RWPE1 (cell line): ENCODE data around the gene ADORA2A.
A peak's percentile ranks its signal among the peaks of the same experiment; 100 is the strongest.

Experiments
- CTCF ChIA-PET: fragments of 350-600 bp; sonication (Branson Sonifier 250); formaldehyde crosslinking; extraction: SDS; loops from one replicate; lab custom pipeline; 2021; lab: Yijun Ruan, JAX
- POLR2A ChIA-PET: fragments of 400-600 bp; formaldehyde crosslinking; extraction: SDS; loops from one replicate; lab custom pipeline; 2020; ENCODE audit warnings: antibody characterized with exemption; ENCODE audit not compliant: low non-redundant PET; lab: Yijun Ruan, JAX
- DNase-seq: peaks from one replicate; pipeline ENCODE4 v3.0.0; 2012; ENCODE audit warnings: low spot score
- H3K27ac ChIP-seq: fragments of 450-650 bp; 2 replicates; pipeline ENCODE4 v1.5.1; 2017
- TF ChIP-seq, protein P1 (sequence below): fragments of 450-650 bp; conservative IDR thresholded peaks from 2 replicates; pipeline ENCODE4 v1.5.1; 2017; ENCODE audit warnings: low read depth, mild to moderate bottlenecking

The ADORA2A gene

DNA sequence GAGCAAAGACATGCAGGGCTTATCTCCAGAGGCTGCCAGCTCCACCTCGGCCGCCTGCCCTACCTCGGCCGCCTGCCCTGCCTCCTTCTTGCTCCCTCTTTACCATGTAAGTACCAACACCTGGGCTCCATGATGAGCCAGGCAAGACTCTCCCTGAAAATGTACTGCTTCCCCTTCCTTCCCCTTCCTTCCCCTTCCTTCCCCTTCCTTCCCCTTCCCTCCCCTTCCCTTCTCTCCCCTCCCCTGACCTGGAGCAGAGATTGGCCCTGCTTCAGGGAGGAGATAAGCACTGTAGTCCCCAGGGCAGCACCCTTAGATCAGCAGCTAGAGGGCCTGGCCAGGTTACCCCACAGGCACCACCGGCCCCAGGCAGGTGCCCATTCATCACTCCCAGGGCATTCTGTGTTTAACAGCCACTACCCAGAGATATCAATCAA is 25.4 kb upstream of the ADORA2A start:
- ChIA-PET POLR2A (no interaction called here), CTCF (no interaction called here)
- H3K27ac ChIP-seq, result peak overlapping the region; percentile 26
- TF ChIP-seq, protein P1, sequence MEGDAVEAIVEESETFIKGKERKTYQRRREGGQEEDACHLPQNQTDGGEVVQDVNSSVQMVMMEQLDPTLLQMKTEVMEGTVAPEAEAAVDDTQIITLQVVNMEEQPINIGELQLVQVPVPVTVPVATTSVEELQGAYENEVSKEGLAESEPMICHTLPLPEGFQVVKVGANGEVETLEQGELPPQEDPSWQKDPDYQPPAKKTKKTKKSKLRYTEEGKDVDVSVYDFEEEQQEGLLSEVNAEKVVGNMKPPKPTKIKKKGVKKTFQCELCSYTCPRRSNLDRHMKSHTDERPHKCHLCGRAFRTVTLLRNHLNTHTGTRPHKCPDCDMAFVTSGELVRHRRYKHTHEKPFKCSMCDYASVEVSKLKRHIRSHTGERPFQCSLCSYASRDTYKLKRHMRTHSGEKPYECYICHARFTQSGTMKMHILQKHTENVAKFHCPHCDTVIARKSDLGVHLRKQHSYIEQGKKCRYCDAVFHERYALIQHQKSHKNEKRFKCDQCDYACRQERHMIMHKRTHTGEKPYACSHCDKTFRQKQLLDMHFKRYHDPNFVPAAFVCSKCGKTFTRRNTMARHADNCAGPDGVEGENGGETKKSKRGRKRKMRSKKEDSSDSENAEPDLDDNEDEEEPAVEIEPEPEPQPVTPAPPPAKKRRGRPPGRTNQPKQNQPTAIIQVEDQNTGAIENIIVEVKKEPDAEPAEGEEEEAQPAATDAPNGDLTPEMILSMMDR, result no peak
- DNase-seq, result no peak

DNA sequence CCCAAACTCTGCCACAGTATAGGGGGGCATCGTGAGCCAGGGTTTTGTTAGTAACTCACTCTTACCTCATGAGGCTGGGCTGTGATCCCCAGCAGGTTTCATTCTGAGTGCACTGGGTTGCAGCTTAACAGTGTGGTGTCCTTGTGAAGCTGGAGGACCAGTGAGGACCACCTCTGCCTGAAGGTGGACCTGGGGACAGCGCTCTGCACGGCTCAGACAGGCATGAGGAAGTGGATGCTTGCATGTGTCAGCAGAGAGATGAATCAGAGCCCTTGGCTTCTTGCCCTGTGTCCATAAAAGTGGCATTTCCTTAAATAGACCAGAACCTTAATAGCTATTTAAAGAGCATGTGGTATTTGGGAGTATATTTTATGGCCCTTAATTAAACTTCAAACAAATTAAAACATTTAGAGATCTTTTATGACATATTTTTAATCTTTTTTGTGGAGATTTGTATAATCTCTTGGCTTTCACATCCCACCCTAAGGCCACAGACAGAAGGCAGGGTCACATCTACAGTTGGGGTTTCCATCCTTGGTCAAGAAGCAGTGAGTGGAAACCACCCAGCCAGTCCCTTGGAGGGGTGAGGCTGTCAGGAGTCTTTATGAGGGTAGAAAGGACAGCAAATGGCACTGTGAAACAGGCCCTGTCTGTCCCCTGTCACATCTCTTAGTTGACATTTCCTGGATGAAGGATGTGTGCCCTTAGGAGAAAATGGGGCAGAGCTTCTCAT is 24.8 kb upstream of the ADORA2A start:
- H3K27ac ChIP-seq, result peak overlapping the region; percentile 26
- TF ChIP-seq, protein P1, result no peak
- ChIA-PET CTCF (no interaction called here), POLR2A (no interaction called here)
- peak; percentile 67 for DNase-seq

DNA sequence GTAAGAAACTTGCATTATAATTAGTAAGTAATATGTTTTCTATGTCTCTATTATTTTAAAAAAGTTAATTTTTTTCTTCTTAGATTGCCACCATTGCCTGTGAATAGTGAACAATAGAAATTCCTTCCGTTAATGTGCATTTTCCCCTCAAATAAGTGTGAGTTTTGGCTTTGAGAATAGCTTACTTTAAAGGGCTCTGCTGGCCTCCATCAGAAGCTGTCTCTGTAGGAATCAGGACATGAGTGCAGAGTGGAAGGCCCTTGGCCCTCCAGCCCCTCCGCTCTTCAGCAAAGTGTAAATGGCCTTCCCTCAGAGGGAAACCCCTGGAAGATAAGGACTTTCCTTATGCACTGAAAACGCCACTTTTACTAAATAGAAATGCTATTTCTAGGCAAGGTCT is 24.1 kb upstream of the ADORA2A start:
- no peak for DNase-seq
- CTCF ChIA-PET, result no interaction called here
- TF ChIP-seq, protein P1, result no peak
- POLR2A ChIA-PET, result no interaction called here
- H3K27ac ChIP-seq, result no peak overlapping the region

DNA sequence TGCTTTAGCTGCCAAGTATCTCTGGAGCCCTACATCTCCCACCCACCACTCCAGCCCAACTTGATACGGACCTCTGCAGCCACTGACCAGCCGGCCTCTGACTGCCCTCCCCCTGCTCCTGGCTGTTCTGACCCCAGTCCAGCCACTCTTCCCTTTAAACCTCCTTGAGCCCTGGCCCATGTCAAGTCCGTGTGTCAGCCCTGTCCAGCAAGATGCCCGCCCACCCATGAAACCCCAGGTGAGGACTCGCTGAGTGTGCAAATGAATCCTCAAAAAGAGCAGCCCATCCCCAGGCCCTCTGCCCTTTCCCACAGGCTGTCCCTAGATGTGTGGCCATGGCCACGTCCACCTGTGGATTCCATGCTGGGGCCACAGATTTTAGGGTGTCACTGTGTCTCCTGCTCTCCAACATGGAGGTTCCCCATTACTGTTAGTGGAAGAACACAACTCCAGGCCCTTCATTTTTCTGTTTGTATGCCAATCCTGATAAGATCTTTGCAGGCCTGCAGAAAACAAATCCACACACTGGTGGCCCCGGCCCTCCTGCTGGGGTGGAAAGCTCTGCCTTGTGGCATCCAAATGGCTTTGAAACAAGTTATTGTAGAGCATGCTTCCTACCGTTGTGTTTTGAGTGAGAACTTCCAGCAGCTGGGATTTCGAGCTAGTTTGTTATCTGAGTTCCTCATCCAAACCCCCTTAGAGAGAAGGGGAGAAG is 22.7 kb upstream of the ADORA2A start:
- CTCF ChIA-PET, result no interaction called here
- TF ChIP-seq, protein P1, result no peak
- H3K27ac ChIP-seq, result no peak overlapping the region
- DNase-seq, result no peak
- POLR2A ChIA-PET, result no interaction called here

DNA sequence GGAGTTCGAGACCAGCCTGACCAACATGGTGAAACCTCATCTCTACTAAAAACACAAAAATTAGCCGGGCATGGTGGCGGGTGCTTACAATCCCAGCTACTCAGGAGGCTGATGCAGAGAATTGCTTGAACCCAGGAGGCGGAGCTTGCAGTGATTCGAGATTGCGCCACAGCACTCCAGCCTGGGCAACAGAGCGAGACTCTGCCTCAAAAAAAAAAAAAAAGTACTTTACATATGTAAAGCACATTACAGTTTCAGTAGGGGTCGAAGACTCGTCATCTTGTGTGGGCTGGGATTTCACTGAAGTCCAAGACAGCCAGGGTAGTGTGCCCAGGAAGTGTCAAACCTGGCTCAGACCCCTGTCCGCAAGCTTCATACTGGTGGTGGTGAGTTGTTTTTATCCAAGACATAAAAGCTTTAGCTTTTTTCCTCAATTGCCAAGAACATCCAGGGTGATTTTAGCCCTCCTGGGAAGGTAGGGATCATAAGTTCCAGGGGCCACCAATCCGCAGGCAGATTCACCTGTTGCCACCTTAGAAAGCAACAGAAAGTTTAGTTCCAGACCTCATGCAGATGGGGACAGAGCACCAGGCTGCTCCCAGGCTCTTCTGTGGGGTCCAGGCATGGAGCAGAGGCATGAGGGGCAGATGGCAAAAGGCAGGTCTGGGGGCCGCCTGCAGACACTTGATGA is 21.6 kb upstream of the ADORA2A start:
- TF ChIP-seq, protein P1, result no peak
- ChIA-PET POLR2A (no interaction called here), CTCF (no interaction called here)
- DNase-seq, result no peak
- no peak overlapping the region for H3K27ac ChIP-seq

DNA sequence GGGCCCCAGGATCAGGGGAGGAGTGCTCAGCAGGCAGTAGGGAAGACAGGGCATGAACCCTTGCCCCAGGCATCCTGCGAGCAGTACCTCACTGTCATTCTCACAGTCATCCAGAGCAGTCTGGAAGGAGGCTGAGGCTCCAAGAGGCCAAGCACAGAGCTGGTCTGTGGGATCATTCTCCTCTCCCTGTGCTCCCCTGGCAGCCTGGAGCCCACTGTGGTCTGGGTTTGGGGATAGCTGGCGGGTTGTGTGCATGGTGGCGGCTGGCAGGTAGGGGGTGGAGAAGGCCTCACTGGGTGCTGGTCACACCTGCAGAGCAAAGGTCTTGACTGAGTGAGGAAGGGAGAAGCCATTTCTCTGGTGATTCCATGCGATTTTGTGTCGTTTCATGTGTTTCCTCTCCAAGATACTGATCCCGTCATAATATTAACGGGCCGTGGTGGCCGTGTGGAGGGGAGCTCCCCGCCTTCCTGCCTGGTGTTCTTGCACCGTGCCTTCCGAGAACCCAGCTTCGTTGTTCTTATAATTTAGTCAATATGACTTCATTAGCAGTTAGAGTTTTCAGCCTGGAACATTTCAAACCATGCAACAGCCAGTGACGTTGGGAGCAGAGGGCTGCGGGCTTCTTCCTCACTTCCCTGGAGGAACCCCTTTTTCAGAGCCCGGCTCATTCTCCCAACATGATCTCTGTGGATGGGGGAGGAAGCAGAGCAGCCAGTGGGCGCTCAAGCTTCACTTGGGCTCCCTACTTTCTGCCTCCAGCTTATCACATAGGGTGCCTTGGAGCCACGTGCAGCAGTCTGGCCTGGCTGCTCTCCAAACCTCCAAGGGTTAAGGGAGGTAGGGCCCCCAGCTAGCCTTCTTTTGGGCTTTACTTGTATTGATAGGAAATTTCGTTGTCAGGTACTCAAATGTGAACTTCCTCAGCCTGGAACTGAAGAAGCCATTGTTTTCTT is 20.8 kb upstream of the ADORA2A start:
- ChIA-PET POLR2A (no interaction called here), CTCF (interaction anchor here (0.6 kb wide), 1 partner anchor 18 kb away, joined by 4 read pairs; no protein-coding TSS in a partner anchor)
- H3K27ac ChIP-seq, result no peak overlapping the region
- no peak for DNase-seq
- TF ChIP-seq, protein P1, result no peak
